ENCODE data around the gene SF3B6. TPM values are rescaled to one million over a fixed set of nuclear protein-coding genes. Genes with fewer than 3 reads are reported as not detected.

SF3B6 gene
- total and polyA plus RNA-seq, 9 of the 15 experiments (the other 6 are each of a cell fraction or from before 2014, with no cell fraction given), result 146 to 591 (median 295) TPM

GRCh38 chr2:24084386-24085199 lies 8.5 kb upstream of the SF3B6 start, which contains the start of gene TP53I3 (continued):
- TF ChIP-seq TAF15 (IDR thresholded peaks at IDR 0.05; ENCODE audit: low read depth, low read length) (no peak), ZC3H4 (CRISPR knock-in tag; IDR thresholded peaks at IDR 0.05; ENCODE audit: borderline replicate concordance) (peak; percentile 71; the same call in 1 of the 2 replicates), MBD2 (IDR thresholded peaks at IDR 0.05; ENCODE audit: borderline replicate concordance, low read depth) (no peak; the same call in 1 of the 2 replicates), MTA1 (IDR thresholded peaks at IDR 0.05; ENCODE audit: borderline replicate concordance) (peak; percentile 49; the same call in 1 of the 2 replicates), ZNF41 (CRISPR knock-in tag; conservative IDR thresholded peaks at IDR 0.05) (no peak), MITF (IDR thresholded peaks at IDR 0.05) (peak; percentile 52), HMG20B (CRISPR knock-in tag; IDR thresholded peaks at IDR 0.05) (no peak), PHF21A (IDR thresholded peaks at IDR 0.05; ENCODE audit: borderline replicate concordance, low read depth) (peak; percentile 44; the same call in 1 of the 2 replicates), CBX3 (IDR thresholded peaks at IDR 0.05; ENCODE audit: borderline replicate concordance in 1 of 2, low read length in 2 of 2) (no peak; a peak in 1 of 3 replicates), TCF7 (IDR thresholded peaks at IDR 0.05; ENCODE audit: borderline replicate concordance) (no peak), ATF4 (CRISPR knock-in tag; IDR thresholded peaks at IDR 0.05) (no peak), ZNF584 (CRISPR knock-in tag; IDR thresholded peaks at IDR 0.05; ENCODE audit: low read depth) (0 out of 2 replicates have a peak, but pooled peaks have one; percentile 25), HDAC8 (tag; IDR thresholded peaks at IDR 0.05) (peak; percentile 51; the same call in 1 of the 2 replicates), GTF2B (IDR thresholded peaks at IDR 0.05; ENCODE audit: extremely low read depth, insufficient read length) (no peak), ZNF133 (CRISPR knock-in tag; IDR thresholded peaks at IDR 0.05) (no peak), MLLT1 (IDR thresholded peaks at IDR 0.05) (peak in 1 of 2 experiments; percentile 28; a peak in 1 of 4 replicates), ZBED1 (IDR thresholded peaks at IDR 0.05) (no peak), ZNF384 (IDR thresholded peaks at IDR 0.05; ENCODE audit: low read depth, low read length) (no peak), KDM1A (IDR thresholded peaks at IDR 0.05) (no peak), BMI1 (IDR thresholded peaks at IDR 0.05; ENCODE audit: low read length) (no peak), ZBTB17 (CRISPR knock-in tag; IDR thresholded peaks at IDR 0.05) (no peak; the same call in 1 of the 2 replicates), ASH1L (IDR thresholded peaks at IDR 0.05; ENCODE audit: borderline replicate concordance, low read depth, partially characterized antibody) (peak; percentile 40), TRIM25 (IDR thresholded peaks at IDR 0.05; ENCODE audit: borderline replicate concordance) (no peak)

All from K562 (cell line).